HCT116 (cell line): ENCODE results near the gene EI24.

Source experiments
- CBX3 ChIP-seq: IDR thresholded peaks from 2 replicates; pipeline ENCODE4 v1.6.1; 2012; ENCODE audit warnings: low read depth
- POLR2A ChIP-seq: IDR thresholded peaks from 2 replicates; pipeline ENCODE4 v1.7.0; 2011; ENCODE audit warnings: borderline replicate concordance; ENCODE audit not compliant: insufficient read depth, insufficient read length; ENCODE audit errors: extremely low read depth
- REST ChIP-seq: IDR thresholded peaks from 2 replicates; pipeline ENCODE4 v1.6.1; 2012; ENCODE audit warnings: low read depth
- TF ChIP-seq, protein P1 (sequence below), 3 experiments: fragments of 200-600 bp in 1 of 3; sonication (generic) in 1 of 3; IDR thresholded peaks in 2 of 3; conservative IDR thresholded peaks in 1 of 3; 2 replicates each; pipeline ENCODE4 v1.5.1; 2012 to 2017; ENCODE audit warnings: low read depth in 2 of 3, low read length in 2 of 3, antibody characterized with exemption in 1 of 3, borderline replicate concordance in 1 of 3, control low read depth in 1 of 3, mild to moderate bottlenecking in 1 of 3, mixed read lengths in 1 of 3, mixed run types in 1 of 3, moderate library complexity in 1 of 3; ENCODE audit not compliant: insufficient read depth in 1 of 3

GRCh38 chr11:125535585-125535984 lies 33.7 kb upstream of the EI24 start:
- TF ChIP-seq, protein P1, sequence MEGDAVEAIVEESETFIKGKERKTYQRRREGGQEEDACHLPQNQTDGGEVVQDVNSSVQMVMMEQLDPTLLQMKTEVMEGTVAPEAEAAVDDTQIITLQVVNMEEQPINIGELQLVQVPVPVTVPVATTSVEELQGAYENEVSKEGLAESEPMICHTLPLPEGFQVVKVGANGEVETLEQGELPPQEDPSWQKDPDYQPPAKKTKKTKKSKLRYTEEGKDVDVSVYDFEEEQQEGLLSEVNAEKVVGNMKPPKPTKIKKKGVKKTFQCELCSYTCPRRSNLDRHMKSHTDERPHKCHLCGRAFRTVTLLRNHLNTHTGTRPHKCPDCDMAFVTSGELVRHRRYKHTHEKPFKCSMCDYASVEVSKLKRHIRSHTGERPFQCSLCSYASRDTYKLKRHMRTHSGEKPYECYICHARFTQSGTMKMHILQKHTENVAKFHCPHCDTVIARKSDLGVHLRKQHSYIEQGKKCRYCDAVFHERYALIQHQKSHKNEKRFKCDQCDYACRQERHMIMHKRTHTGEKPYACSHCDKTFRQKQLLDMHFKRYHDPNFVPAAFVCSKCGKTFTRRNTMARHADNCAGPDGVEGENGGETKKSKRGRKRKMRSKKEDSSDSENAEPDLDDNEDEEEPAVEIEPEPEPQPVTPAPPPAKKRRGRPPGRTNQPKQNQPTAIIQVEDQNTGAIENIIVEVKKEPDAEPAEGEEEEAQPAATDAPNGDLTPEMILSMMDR (IDR thresholded peaks at IDR 0.05 in 2 of 3, conservative IDR thresholded peaks at IDR 0.05 in 1 of 3; ENCODE audit: borderline replicate concordance in 1 of 3, insufficient read depth in 1 of 3, low read depth in 2 of 3, low read length in 2 of 3): no peak
- TF ChIP-seq POLR2A (no peak), REST (no peak), CBX3 (no peak)
